ENCODE data around the gene CPLX4. TPM values are rescaled to one million over a fixed set of nuclear protein-coding genes. Genes with fewer than 3 reads are reported as not detected.

Gene CPLX4
- total and polyA plus RNA-seq, 2 donors (not counting 3 experiments of a cell fraction or from before 2014, with no cell fraction given): not detected

DNA sequence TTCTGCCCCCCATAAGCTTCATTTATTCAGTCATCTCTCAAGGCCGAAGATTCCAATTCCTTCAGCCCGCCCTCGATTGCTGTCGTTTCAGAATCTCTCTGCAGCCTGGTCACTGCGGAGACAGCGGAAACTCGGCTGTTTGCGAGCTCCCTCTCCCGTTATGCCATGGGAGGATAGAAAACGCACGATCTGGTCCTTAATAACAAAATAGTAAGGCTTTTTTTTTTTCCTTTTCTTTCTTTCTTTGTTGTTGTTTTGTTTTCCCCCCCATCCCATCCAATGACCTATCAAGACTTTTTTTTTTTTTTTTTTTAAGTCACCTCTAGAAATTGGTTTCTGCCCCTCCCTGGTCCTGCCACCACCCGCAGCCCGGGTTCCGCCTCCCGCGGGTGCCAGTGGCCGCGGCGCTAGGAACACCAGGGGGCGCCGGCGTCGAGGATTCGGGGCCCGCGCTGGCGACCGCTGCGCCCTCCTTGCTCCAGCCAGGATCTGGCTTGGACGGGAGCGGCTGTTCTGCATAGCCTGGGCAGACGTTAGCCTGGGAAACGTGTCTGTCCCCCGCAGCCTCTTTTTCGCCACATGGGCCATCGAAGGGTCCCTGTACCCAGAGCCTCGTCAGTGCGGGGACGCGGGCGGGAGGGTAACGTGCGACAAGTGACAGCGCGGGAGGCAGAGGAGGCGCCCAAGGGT is 10.1 kb downstream of the CPLX4 start:
- BruUV-seq (replicated peaks): no TSS peak
- FAIRE-seq (peak; percentile 49), DNase-seq (ENCODE audit: low read depth, low spot score) (peak; percentile 50)
- peaks cover 3% of the 10 kb centered on the region for H3K4me1 ChIP-seq (ENCODE audit: control insufficient read depth, extremely low read depth, insufficient read depth, low read length)
- H3K9ac ChIP-seq (replicated peaks; ENCODE audit: extremely low read depth, insufficient read depth, low read length): no peak overlapping the region
- no peaks in the 10 kb centered on the region for H3K9me3 ChIP-seq (replicated peaks; ENCODE audit: control insufficient read depth, insufficient read depth, low read length)
- peaks cover 17 to 29% of the 10 kb centered on the region in 2 experiments for H3K27me3 ChIP-seq (ENCODE audit: control insufficient read depth in 2 of 2, insufficient read depth in 2 of 2, low read length in 2 of 2)
- POLR2A ChIA-PET: no interaction called here
- no peaks in the 10 kb centered on the region for H3K79me2 ChIP-seq (ENCODE audit: control insufficient read depth, insufficient read depth, low read length)
- H4K20me1 ChIP-seq (replicated peaks; ENCODE audit: control insufficient read depth, extremely low read depth, insufficient read depth, low read length): no peaks in the 10 kb centered on the region
- H3K27ac ChIP-seq (ENCODE audit: insufficient read depth, low read depth, low read length): no peak overlapping the region
- intact Hi-C loops (cut with micrococcal nuclease): loop anchor here (1.0 to 5.0 kb wide), 3 partner anchors 59 to 1239 kb away; no protein-coding TSS in a partner anchor
- CTCF ChIA-PET: interaction anchor here (0.6 to 6.2 kb wide), 48 partner anchors 8 to 1904 kb away, joined by 3 to 304 read pairs (median 4); partner anchors contain the start of genes CCBE1, CPLX4 and LMAN1
- dilution Hi-C loops (cut with MboI; ENCODE audit: extremely low pct_ligation_motif_present, low sequenced_read_pairs): no loop called here
- peak overlapping the region; percentile 77 for H2AFZ ChIP-seq (ENCODE audit: low read depth, low read length)
- TF ChIP-seq EZH2 (IDR thresholded peaks at IDR 0.05; ENCODE audit: borderline replicate concordance, low read depth, low read length, severe bottlenecking): no peak
- TF ChIP-seq, protein P1, sequence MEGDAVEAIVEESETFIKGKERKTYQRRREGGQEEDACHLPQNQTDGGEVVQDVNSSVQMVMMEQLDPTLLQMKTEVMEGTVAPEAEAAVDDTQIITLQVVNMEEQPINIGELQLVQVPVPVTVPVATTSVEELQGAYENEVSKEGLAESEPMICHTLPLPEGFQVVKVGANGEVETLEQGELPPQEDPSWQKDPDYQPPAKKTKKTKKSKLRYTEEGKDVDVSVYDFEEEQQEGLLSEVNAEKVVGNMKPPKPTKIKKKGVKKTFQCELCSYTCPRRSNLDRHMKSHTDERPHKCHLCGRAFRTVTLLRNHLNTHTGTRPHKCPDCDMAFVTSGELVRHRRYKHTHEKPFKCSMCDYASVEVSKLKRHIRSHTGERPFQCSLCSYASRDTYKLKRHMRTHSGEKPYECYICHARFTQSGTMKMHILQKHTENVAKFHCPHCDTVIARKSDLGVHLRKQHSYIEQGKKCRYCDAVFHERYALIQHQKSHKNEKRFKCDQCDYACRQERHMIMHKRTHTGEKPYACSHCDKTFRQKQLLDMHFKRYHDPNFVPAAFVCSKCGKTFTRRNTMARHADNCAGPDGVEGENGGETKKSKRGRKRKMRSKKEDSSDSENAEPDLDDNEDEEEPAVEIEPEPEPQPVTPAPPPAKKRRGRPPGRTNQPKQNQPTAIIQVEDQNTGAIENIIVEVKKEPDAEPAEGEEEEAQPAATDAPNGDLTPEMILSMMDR (IDR thresholded peaks at IDR 0.05; ENCODE audit: extremely low read depth in 1 of 2, insufficient read depth in 1 of 2, low read depth in 1 of 2, low read length in 2 of 2): peak; percentile 74 to 83
- peak overlapping the region; percentile 47 for H3K4me2 ChIP-seq (ENCODE audit: insufficient read depth, low read length)
- no peak overlapping the region for H3K4me3 ChIP-seq (replicated peaks in 1 of 3; ENCODE audit: insufficient read depth in 1 of 3, low read depth in 1 of 3, low read length in 3 of 3)
- no peaks in the 10 kb centered on the region for H3K9me1 ChIP-seq (replicated peaks; ENCODE audit: control insufficient read depth, extremely low read depth, insufficient read depth, low read length)
- H3K36me3 ChIP-seq (ENCODE audit: control insufficient read depth in 2 of 2, extremely low read depth in 1 of 2, insufficient read depth in 2 of 2, low read length in 2 of 2): no peaks in the 10 kb centered on the region

DNA sequence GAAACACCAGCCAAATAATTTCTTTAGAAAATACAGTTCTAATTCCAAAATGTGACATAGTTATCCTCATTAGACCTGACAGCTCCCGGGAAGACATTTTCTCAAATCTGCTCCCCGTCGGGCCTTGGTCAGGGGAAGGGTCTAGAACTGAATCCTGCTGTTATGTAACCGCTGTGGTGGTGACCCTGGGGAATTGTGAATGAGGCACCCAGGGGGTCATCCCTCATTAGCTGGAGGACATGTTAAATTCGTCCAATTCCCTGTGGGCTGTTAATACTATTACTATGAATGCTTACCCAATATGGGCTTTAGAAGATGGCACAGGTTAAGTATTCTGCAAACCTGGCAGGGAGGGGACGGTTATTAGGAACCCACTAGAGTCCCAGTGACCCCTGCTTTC is 11.8 kb downstream of the CPLX4 start:
- dilution Hi-C loops (cut with MboI; ENCODE audit: extremely low pct_ligation_motif_present, low sequenced_read_pairs): no loop called here
- TF ChIP-seq FOS (IDR thresholded peaks at IDR 0.05; ENCODE audit: borderline replicate concordance, insufficient read depth, low read length) (no peak), GATA2 (IDR thresholded peaks at IDR 0.05; ENCODE audit: insufficient read depth, insufficient read length, low read depth, low read length) (no peak), EZH2 (IDR thresholded peaks at IDR 0.05; ENCODE audit: borderline replicate concordance, low read depth, low read length, severe bottlenecking) (no peak), POLR2A (IDR thresholded peaks at IDR 0.05; ENCODE audit: low read depth, low read length) (no peak), JUN (IDR thresholded peaks at IDR 0.05; ENCODE audit: borderline replicate concordance, insufficient read depth, insufficient read length, low read depth) (no peak)
- TF ChIP-seq, protein P2, sequence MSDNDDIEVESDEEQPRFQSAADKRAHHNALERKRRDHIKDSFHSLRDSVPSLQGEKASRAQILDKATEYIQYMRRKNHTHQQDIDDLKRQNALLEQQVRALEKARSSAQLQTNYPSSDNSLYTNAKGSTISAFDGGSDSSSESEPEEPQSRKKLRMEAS (IDR thresholded peaks at IDR 0.05; ENCODE audit: insufficient read depth, insufficient read length): no peak
- no peaks in the 10 kb centered on the region for H4K20me1 ChIP-seq (replicated peaks; ENCODE audit: control insufficient read depth, extremely low read depth, insufficient read depth, low read length)
- peaks cover 6% of the 10 kb centered on the region for H3K4me1 ChIP-seq (ENCODE audit: control insufficient read depth, extremely low read depth, insufficient read depth, low read length)
- H2AFZ ChIP-seq (ENCODE audit: low read depth, low read length): no peak overlapping the region
- H3K27ac ChIP-seq (ENCODE audit: insufficient read depth, low read depth, low read length): no peak overlapping the region
- H3K79me2 ChIP-seq (ENCODE audit: control insufficient read depth, insufficient read depth, low read length): no peaks in the 10 kb centered on the region
- no peaks in the 10 kb centered on the region for H3K36me3 ChIP-seq (ENCODE audit: control insufficient read depth in 2 of 2, extremely low read depth in 1 of 2, insufficient read depth in 2 of 2, low read length in 2 of 2)
- intact Hi-C loops (cut with micrococcal nuclease): loop anchor here (5.0 kb wide), 1 partner anchor 1241 kb away; no protein-coding TSS in a partner anchor
- peaks cover 11 to 29% of the 10 kb centered on the region in 2 experiments for H3K27me3 ChIP-seq (ENCODE audit: control insufficient read depth in 2 of 2, insufficient read depth in 2 of 2, low read length in 2 of 2)
- no peak overlapping the region for H3K9ac ChIP-seq (replicated peaks; ENCODE audit: extremely low read depth, insufficient read depth, low read length)
- ChIA-PET POLR2A (no interaction called here), CTCF (interaction anchor here (0.7 kb wide), 1 partner anchor 96 kb away, joined by 3 read pairs; no protein-coding TSS in a partner anchor)
- H3K4me3 ChIP-seq (replicated peaks in 1 of 3; ENCODE audit: insufficient read depth in 1 of 3, low read depth in 1 of 3, low read length in 3 of 3): no peak overlapping the region
- FAIRE-seq: no peak
- DNase-seq (ENCODE audit: low read depth, low spot score): no peak
- no peaks in the 10 kb centered on the region for H3K9me1 ChIP-seq (replicated peaks; ENCODE audit: control insufficient read depth, extremely low read depth, insufficient read depth, low read length)
- BruUV-seq (replicated peaks): no TSS peak
- no peaks in the 10 kb centered on the region for H3K9me3 ChIP-seq (replicated peaks; ENCODE audit: control insufficient read depth, insufficient read depth, low read length)
- H3K4me2 ChIP-seq (ENCODE audit: insufficient read depth, low read length): no peak overlapping the region
